ENCODE results near the gene ITGB2. TPM values are rescaled to one million over a fixed set of nuclear protein-coding genes. Genes with fewer than 3 reads are reported as not detected.
"Not testable (repeated sequence)": the region's sequence is repeated elsewhere in the genome, so short reads cannot be mapped to it uniquely, and the experiment has no call there.

The ITGB2 gene
- polyA plus RNA-seq, 4 donors, result 4.5 to 17.1 (median 15.9) TPM

DNA sequence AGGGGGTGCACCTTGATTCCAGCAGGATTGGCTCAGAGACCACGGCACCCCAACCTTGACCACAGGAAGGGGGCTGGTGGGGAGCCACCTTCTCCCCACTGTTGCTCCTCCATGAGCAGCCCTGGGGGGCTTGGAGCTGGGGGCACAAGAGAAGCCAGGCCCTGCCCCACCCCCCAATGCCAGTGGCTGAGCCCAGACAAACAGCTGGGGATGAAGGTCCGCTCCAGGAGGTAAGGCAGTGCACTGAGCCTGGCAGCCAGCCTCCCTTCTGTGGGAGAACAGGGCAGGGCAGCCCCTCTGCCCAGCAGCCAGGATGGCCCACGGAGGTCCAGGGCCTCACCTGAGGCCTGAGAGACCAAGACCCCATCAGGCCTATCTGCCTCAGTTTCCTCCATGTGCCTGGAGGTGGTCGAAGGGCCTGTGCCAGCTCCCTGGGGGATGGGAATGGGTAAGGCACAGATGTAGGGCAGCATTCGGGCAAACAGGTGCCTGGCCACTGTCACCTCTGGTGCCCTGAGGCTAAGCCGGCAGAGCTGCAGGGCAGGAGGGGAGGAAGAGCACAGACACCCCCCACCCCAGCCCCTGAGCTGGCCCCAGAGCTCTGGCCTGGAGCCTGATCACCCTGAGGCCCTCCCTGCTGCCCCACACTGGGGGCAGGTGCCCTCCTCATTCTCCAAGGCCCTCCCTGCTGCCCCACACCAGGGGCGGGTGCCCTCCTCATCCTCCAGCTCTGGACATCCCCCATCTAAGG is 7.1 kb downstream of the ITGB2 start:
- H3K27me3 ChIP-seq (ENCODE audit: control insufficient read depth in 3 of 3, insufficient read depth in 3 of 3, low read length in 3 of 3), result peaks cover 0 to 2% (median 0%) of the 10 kb centered on the region in 3 donors
- no peaks in the 10 kb centered on the region for H3K36me3 ChIP-seq (ENCODE audit: control insufficient read depth in 3 of 3, insufficient read depth in 2 of 3, low read depth in 1 of 3, low read length in 3 of 3)
- H3K27ac ChIP-seq (ENCODE audit: low read depth in 1 of 3, low read length in 2 of 3), result peak overlapping the region in 2 of 3 donors; percentile 24 to 47
- 28 to 61% (median 45%) methylated on average over 6 to 7 of the region's 7 CpGs for WGBS, 3 donors
- DNase-seq (peak in 1 of 2 donors; percentile 43), FAIRE-seq (no peak)
- H3K9me3 ChIP-seq (ENCODE audit: control insufficient read depth in 2 of 2, insufficient read depth in 1 of 2, low read depth in 1 of 2, low read length in 1 of 2), result no peaks in the 10 kb centered on the region
- no peak overlapping the region for H3K4me3 ChIP-seq (ENCODE audit: low read depth in 1 of 3, low read length in 3 of 3)
- H3K4me1 ChIP-seq (ENCODE audit: control insufficient read depth in 3 of 3, insufficient read depth in 2 of 3, low read depth in 1 of 3, low read length in 2 of 3), result peaks cover 4 to 31% (median 5%) of the 10 kb centered on the region in 3 donors

DNA sequence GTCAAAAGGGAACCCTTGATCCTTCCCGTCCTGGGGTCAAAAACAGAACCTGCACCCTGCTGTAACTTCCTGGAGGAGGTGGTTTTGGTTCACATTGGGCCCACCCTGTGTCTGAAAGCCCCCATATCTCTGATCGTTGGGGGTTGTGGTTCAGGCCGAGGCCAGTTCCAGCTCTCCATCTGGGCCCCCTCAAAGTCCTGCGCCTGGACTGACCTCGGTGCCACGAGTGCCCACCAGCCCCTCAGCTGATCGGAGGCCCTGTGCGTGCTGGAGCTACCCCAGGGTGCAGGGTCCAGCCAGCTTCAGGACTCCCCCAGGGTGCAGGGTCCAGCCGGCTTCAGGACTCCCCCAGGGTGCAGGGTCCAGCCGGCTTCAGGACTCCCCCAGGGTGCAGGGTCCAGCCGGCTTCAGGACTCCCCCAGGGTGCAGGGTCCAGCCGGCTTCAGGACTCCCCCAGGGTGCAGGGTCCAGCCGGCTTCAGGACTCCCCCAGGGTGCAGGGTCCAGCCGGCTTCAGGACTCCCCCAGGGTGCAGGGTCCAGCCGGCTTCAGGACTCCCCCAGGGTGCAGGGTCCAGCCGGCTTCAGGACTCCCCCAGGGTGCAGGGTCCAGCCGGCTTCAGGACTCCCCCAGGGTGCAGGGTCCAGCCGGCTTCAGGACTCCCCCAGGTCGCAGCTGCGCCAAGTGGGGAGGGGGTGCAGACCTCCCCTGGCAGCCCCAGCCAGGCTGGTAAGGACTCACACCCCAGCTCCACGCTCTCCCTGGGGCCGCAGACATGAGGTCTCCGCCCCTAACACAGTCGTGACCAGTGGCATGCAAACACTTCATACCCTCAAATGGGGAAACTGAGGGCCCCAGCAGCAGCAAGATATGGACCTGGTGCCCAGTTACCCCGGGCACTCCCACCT is 7.9 kb downstream of the ITGB2 start:
- not testable (repeated sequence) for FAIRE-seq; H3K36me3 ChIP-seq (ENCODE audit: control insufficient read depth in 3 of 3, insufficient read depth in 2 of 3, low read depth in 1 of 3, low read length in 3 of 3); H3K9me3 ChIP-seq (ENCODE audit: control insufficient read depth in 2 of 2, insufficient read depth in 1 of 2, low read depth in 1 of 2, low read length in 1 of 2); H3K4me3 ChIP-seq (ENCODE audit: low read depth in 1 of 3, low read length in 3 of 3); H3K27me3 ChIP-seq (ENCODE audit: control insufficient read depth in 3 of 3, insufficient read depth in 3 of 3, low read length in 3 of 3)
- 35 to 60% (median 44%) methylated on average over 16 to 19 of the region's 25 CpGs for WGBS, 3 donors
- peak overlapping the region in 2 of 3 donors; percentile 73 to 74 for H3K27ac ChIP-seq (ENCODE audit: low read depth in 1 of 3, low read length in 2 of 3)
- DNase-seq, result peak in 1 of 2 donors; percentile 65
- H3K4me1 ChIP-seq (ENCODE audit: control insufficient read depth in 3 of 3, insufficient read depth in 2 of 3, low read depth in 1 of 3, low read length in 2 of 3), result peaks cover 4 to 31% (median 5%) of the 10 kb centered on the region in 3 donors

DNA sequence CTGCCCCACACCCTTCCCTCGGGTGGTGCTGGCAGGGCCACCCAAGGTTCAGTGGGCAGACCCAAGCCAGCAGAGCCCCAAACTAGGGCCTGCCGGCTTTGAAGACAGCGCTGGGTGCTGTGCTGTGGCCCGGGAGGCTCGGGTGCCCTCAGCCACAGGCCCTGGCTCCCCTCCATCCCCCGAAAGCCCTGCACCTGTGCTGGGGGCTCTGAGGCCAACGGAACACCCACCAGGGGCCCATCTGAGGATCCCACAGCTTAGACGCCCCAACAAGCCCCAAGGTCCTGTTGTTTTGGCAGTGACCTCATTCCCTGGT is 8.6 kb downstream of the ITGB2 start:
- no peaks in the 10 kb centered on the region for H3K36me3 ChIP-seq (ENCODE audit: control insufficient read depth in 3 of 3, insufficient read depth in 2 of 3, low read depth in 1 of 3, low read length in 3 of 3)
- H3K27ac ChIP-seq (ENCODE audit: low read depth in 1 of 3, low read length in 2 of 3), result peak overlapping the region in 2 of 3 donors; percentile 73 to 74
- 30 to 55% (median 36%) methylated on average over 6 to 8 of the region's 8 CpGs for WGBS, 3 donors
- H3K4me3 ChIP-seq (ENCODE audit: low read depth in 1 of 3, low read length in 3 of 3), result no peak overlapping the region
- DNase-seq, result no peak
- peaks cover 4 to 29% (median 5%) of the 10 kb centered on the region in 3 donors for H3K4me1 ChIP-seq (ENCODE audit: control insufficient read depth in 3 of 3, insufficient read depth in 2 of 3, low read depth in 1 of 3, low read length in 2 of 3)
- peaks cover 0 to 7% (median 0%) of the 10 kb centered on the region in 3 donors for H3K27me3 ChIP-seq (ENCODE audit: control insufficient read depth in 3 of 3, insufficient read depth in 3 of 3, low read length in 3 of 3)
- no peaks in the 10 kb centered on the region for H3K9me3 ChIP-seq (ENCODE audit: control insufficient read depth in 2 of 2, insufficient read depth in 1 of 2, low read depth in 1 of 2, low read length in 1 of 2)
- no peak for FAIRE-seq

DNA sequence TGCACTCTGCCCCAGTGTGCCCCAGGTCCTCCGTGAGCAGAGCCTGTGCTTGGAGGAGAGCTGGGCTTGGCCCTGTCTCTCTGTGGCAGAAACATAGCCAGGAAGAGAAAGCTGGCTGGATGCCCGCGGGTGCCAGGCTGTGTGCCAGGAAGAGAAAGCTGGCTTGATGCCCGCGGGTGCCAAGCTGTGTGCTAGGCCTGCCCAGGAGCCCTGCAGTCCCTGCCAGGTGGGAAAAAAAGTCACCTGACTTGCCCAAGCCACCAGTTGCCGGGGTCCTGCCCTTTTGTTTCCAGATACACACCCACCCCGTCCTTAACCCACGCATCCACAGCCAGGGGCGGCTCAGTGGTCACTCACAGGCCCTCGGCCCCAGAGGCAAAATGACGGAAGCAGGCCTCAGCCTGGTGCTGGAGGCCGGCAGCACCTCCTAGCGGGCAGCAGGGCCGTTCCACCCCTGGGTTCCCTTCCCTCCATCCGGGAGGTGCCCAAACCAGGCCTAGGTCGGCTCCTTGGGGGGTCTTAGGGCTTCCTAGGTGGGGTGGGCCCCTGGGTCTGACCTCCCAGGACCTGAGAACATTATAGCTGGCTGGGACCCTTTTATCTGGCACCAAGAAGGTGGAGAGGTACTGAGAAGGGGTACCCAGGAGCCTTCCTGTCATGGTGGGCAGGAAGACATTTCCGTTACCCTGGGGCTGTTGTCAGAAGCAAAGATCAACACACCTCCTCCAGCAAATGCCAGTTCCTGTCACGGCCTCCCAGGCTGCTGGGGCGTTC is 9.1 kb downstream of the ITGB2 start:
- DNase-seq (peak in 1 of 2 donors; percentile 94), FAIRE-seq (no peak)
- H3K9me3 ChIP-seq (ENCODE audit: control insufficient read depth in 2 of 2, insufficient read depth in 1 of 2, low read depth in 1 of 2, low read length in 1 of 2), result no peaks in the 10 kb centered on the region
- peaks cover 0 to 9% (median 0%) of the 10 kb centered on the region in 3 donors for H3K27me3 ChIP-seq (ENCODE audit: control insufficient read depth in 3 of 3, insufficient read depth in 3 of 3, low read length in 3 of 3)
- H3K36me3 ChIP-seq (ENCODE audit: control insufficient read depth in 3 of 3, insufficient read depth in 2 of 3, low read depth in 1 of 3, low read length in 3 of 3), result no peaks in the 10 kb centered on the region
- peaks cover 4 to 29% (median 5%) of the 10 kb centered on the region in 3 donors for H3K4me1 ChIP-seq (ENCODE audit: control insufficient read depth in 3 of 3, insufficient read depth in 2 of 3, low read depth in 1 of 3, low read length in 2 of 3)
- no peak overlapping the region for H3K4me3 ChIP-seq (ENCODE audit: low read depth in 1 of 3, low read length in 3 of 3)
- peak overlapping the region; percentile 12 to 74 (median 73) for H3K27ac ChIP-seq (ENCODE audit: low read depth in 1 of 3, low read length in 2 of 3)
- 12 to 41% (median 27%) methylated on average over 19 of the region's 19 CpGs for WGBS, 3 donors

DNA sequence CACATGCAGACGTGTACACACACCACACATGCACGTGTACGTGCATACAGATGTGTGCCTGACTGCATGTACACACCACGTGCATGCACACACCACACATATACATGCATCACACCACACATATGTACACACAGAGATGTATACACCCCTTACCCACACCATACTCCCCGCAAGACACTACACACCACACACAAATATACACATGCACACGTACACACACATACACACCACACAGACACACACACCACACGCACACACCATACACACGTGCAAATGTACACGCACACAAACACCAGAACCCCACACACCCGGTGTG is 9.7 kb downstream of the ITGB2 start:
- Histone ChIP-seq H3K4me1 (ENCODE audit: control insufficient read depth in 3 of 3, insufficient read depth in 2 of 3, low read depth in 1 of 3, low read length in 2 of 3) (peaks cover 4 to 29% (median 5%) of the 10 kb centered on the region in 3 donors), H3K27ac (ENCODE audit: low read depth in 1 of 3, low read length in 2 of 3) (peak overlapping the region in 1 of 3 donors; percentile 74), H3K27me3 (ENCODE audit: control insufficient read depth in 3 of 3, insufficient read depth in 3 of 3, low read length in 3 of 3) (peaks cover 0 to 9% (median 0%) of the 10 kb centered on the region in 3 donors), H3K36me3 (ENCODE audit: control insufficient read depth in 3 of 3, insufficient read depth in 2 of 3, low read depth in 1 of 3, low read length in 3 of 3) (no peaks in the 10 kb centered on the region), H3K4me3 (ENCODE audit: low read depth in 1 of 3, low read length in 3 of 3) (no peak overlapping the region), H3K9me3 (ENCODE audit: control insufficient read depth in 2 of 2, insufficient read depth in 1 of 2, low read depth in 1 of 2, low read length in 1 of 2) (no peaks in the 10 kb centered on the region)
- FAIRE-seq (no peak), DNase-seq (no peak)
- WGBS, 3 donors, result 27 to 55% (median 43%) methylated on average over 10 of the region's 10 CpGs

DNA sequence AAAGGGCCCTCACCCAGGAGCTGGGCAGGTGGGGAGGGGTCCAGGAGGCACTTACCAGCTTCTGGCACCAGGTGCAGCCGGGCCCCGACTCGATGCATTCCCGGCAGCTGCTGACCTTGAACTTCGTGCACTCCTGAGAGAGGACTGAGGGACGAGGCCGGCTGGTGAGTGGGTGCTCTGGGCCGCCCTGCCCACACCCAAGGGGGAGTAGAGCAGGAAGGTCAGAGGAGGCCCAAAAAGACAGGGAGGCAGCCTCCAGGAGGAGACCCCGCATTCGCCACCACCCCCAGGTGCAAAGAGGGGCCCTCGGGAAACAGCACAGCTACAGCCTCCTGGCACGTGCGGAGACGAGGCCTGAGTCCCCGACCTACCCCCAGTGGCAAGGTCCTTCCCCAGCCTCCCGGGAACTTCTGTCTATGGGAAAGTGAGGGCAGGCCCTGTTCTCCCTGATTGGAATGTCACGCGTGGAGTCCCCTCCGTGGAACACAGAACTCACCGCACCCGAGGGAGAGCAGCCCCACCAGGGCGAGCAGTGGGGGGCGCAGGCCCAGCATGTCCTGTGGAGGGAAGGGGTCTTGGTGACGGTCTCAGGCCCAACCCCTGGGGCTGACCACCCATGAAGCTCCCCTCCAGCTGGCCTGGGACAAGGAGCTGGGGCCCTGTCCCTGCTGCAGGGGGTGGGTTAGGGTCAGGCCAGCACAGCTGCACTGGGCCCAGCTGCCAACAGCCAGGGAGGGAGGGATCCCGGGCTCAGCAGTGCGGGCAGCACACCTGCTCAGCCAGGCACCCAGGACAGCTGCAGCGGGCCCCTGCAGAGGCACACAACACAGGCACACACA is 10.3 kb downstream of the ITGB2 start:
- Histone ChIP-seq H3K4me1 (ENCODE audit: control insufficient read depth in 3 of 3, insufficient read depth in 2 of 3, low read depth in 1 of 3, low read length in 2 of 3) (peaks cover 4 to 29% (median 5%) of the 10 kb centered on the region in 3 donors), H3K9me3 (ENCODE audit: control insufficient read depth in 2 of 2, insufficient read depth in 1 of 2, low read depth in 1 of 2, low read length in 1 of 2) (no peaks in the 10 kb centered on the region), H3K27ac (ENCODE audit: low read depth in 1 of 3, low read length in 2 of 3) (no peak overlapping the region)

DNA sequence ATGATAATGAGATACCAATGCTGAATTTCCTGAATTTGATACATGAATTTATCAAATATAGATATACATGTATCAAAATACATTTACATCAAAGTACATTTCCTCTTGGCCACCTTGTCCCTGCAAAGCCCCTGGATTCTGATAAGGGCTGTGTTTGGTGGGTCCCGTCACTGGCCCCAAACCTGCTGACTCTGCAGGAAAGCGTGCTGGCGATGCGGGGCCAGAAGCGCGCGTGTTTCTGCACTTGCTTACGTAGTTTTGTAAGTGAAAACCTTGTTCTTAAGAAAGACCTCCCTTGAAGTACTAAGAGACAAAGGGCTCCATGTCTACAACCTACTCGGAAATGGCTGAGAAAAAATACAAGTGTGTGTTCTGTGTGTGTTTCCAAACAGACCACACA is 11.0 kb downstream of the ITGB2 start:
- DNase-seq (no peak), FAIRE-seq (no peak)
- Histone ChIP-seq H3K27ac (ENCODE audit: low read depth in 1 of 3, low read length in 2 of 3) (no peak overlapping the region), H3K4me1 (ENCODE audit: control insufficient read depth in 3 of 3, insufficient read depth in 2 of 3, low read depth in 1 of 3, low read length in 2 of 3) (peaks cover 4 to 29% (median 5%) of the 10 kb centered on the region in 3 donors), H3K4me3 (ENCODE audit: low read depth in 1 of 3, low read length in 3 of 3) (no peak overlapping the region), H3K27me3 (ENCODE audit: control insufficient read depth in 3 of 3, insufficient read depth in 3 of 3, low read length in 3 of 3) (peaks cover 0 to 9% (median 0%) of the 10 kb centered on the region in 3 donors), H3K36me3 (ENCODE audit: control insufficient read depth in 3 of 3, insufficient read depth in 2 of 3, low read depth in 1 of 3, low read length in 3 of 3) (no peaks in the 10 kb centered on the region), H3K9me3 (ENCODE audit: control insufficient read depth in 2 of 2, insufficient read depth in 1 of 2, low read depth in 1 of 2, low read length in 1 of 2) (no peaks in the 10 kb centered on the region)
- 88 to 93% (median 91%) methylated on average over 9 of the region's 9 CpGs for WGBS, 3 donors

More for the DNA sequence above, 10.3 kb downstream of the ITGB2 start:
- Histone ChIP-seq H3K27me3 (ENCODE audit: control insufficient read depth in 3 of 3, insufficient read depth in 3 of 3, low read length in 3 of 3) (peaks cover 0 to 9% (median 0%) of the 10 kb centered on the region in 3 donors), H3K4me3 (ENCODE audit: low read depth in 1 of 3, low read length in 3 of 3) (no peak overlapping the region), H3K36me3 (ENCODE audit: control insufficient read depth in 3 of 3, insufficient read depth in 2 of 3, low read depth in 1 of 3, low read length in 3 of 3) (no peaks in the 10 kb centered on the region)
- WGBS, 3 donors, result 43 to 73% (median 56%) methylated on average over 25 to 27 of the region's 27 CpGs
- no peak for FAIRE-seq
- no peak for DNase-seq

Measured in small intestine (tissue), 7 donors.